Measurements from ENCODE around the gene ZFP36. TPM values are rescaled to one million over a fixed set of nuclear protein-coding genes. Genes with fewer than 3 reads are reported as not detected.

ZFP36 gene
- total and polyA plus RNA-seq, 2 donors (not counting 1 experiment from before 2014, with no cell fraction given) = 5.6 to 11.4 TPM

GRCh38 chr19:39425744-39426143 lies 19.1 kb downstream of the ZFP36 start:
- no peak for DNase-seq (ENCODE audit: low read depth in 2 of 2)
- Histone ChIP-seq H3K4me1 (ENCODE audit: control insufficient read depth, extremely low read depth, insufficient read depth, low read length) (peaks cover 12% of the 10 kb centered on the region), H3K79me2 (ENCODE audit: control insufficient read depth, insufficient read depth, low read length) (no peaks in the 10 kb centered on the region), H3K9ac (ENCODE audit: insufficient read depth, low read length) (no peak overlapping the region), H3K27ac (ENCODE audit: insufficient read depth, low read length) (no peak overlapping the region), H3K4me2 (ENCODE audit: extremely low read depth, insufficient read depth, low read length) (no peak overlapping the region), H3K4me3 (replicated peaks in 1 of 4; ENCODE audit: control extremely low read depth in 1 of 4, insufficient read depth in 1 of 4, low read depth in 3 of 4, low read length in 4 of 4) (no peak overlapping the region), H3K27me3 (ENCODE audit: control insufficient read depth, insufficient read depth, low read length) (no peaks in the 10 kb centered on the region), H4K20me1 (ENCODE audit: control insufficient read depth, extremely low read depth, insufficient read depth, low read length) (no peaks in the 10 kb centered on the region), H3K36me3 (ENCODE audit: control insufficient read depth, insufficient read depth, low read length) (peaks cover 21% of the 10 kb centered on the region), H2AFZ (ENCODE audit: low read length) (no peak overlapping the region), H3K9me3 (ENCODE audit: control insufficient read depth, insufficient read depth, low read depth, low read length) (no peaks in the 10 kb centered on the region)
- TF ChIP-seq CTCF (conservative IDR thresholded peaks at IDR 0.05 in 1 of 2, IDR thresholded peaks at IDR 0.05 in 1 of 2; ENCODE audit: low read depth in 1 of 2, low read length in 2 of 2) (no peak), EZH2 (IDR thresholded peaks at IDR 0.05; ENCODE audit: low read length, missing control alignments) (no peak)

- Histone ChIP-seq H3K4me2 (ENCODE audit: extremely low read depth, insufficient read depth, low read length) (no peak overlapping the region), H4K20me1 (ENCODE audit: control insufficient read depth, extremely low read depth, insufficient read depth, low read length) (no peaks in the 10 kb centered on the region), H3K79me2 (ENCODE audit: control insufficient read depth, insufficient read depth, low read length) (no peaks in the 10 kb centered on the region), H3K36me3 (ENCODE audit: control insufficient read depth, insufficient read depth, low read length) (peaks cover 21% of the 10 kb centered on the region), H3K27me3 (ENCODE audit: control insufficient read depth, insufficient read depth, low read length) (no peaks in the 10 kb centered on the region), H2AFZ (ENCODE audit: low read length) (no peak overlapping the region), H3K4me1 (ENCODE audit: control insufficient read depth, extremely low read depth, insufficient read depth, low read length) (peaks cover 12% of the 10 kb centered on the region), H3K4me3 (replicated peaks in 1 of 4; ENCODE audit: control extremely low read depth in 1 of 4, insufficient read depth in 1 of 4, low read depth in 3 of 4, low read length in 4 of 4) (no peak overlapping the region), H3K9me3 (ENCODE audit: control insufficient read depth, insufficient read depth, low read depth, low read length) (no peaks in the 10 kb centered on the region), H3K27ac (ENCODE audit: insufficient read depth, low read length) (no peak overlapping the region), H3K9ac (ENCODE audit: insufficient read depth, low read length) (no peak overlapping the region)
- TF ChIP-seq EZH2 (IDR thresholded peaks at IDR 0.05; ENCODE audit: low read length, missing control alignments) (no peak), CTCF (conservative IDR thresholded peaks at IDR 0.05 in 1 of 2, IDR thresholded peaks at IDR 0.05 in 1 of 2; ENCODE audit: low read depth in 1 of 2, low read length in 2 of 2) (no peak)
- DNase-seq (ENCODE audit: low read depth in 2 of 2) = no peak
Observed at GRCh38 chr19:39426170-39426569, 19.5 kb downstream of the ZFP36 start.

GRCh38 chr19:39427707-39428106 lies 21.1 kb downstream of the ZFP36 start:
- TF ChIP-seq EZH2 (IDR thresholded peaks at IDR 0.05; ENCODE audit: low read length, missing control alignments) (no peak), CTCF (conservative IDR thresholded peaks at IDR 0.05 in 1 of 2, IDR thresholded peaks at IDR 0.05 in 1 of 2; ENCODE audit: low read depth in 1 of 2, low read length in 2 of 2) (no peak)

More at GRCh38 chr19:39427707-39428106, 21.1 kb downstream of the ZFP36 start:
- Histone ChIP-seq H3K27me3 (ENCODE audit: control insufficient read depth, insufficient read depth, low read length) (no peaks in the 10 kb centered on the region), H3K4me1 (ENCODE audit: control insufficient read depth, extremely low read depth, insufficient read depth, low read length) (peaks cover 12% of the 10 kb centered on the region), H3K4me3 (replicated peaks in 1 of 4; ENCODE audit: control extremely low read depth in 1 of 4, insufficient read depth in 1 of 4, low read depth in 3 of 4, low read length in 4 of 4) (no peak overlapping the region), H3K4me2 (ENCODE audit: extremely low read depth, insufficient read depth, low read length) (no peak overlapping the region), H3K9me3 (ENCODE audit: control insufficient read depth, insufficient read depth, low read depth, low read length) (no peaks in the 10 kb centered on the region), H3K9ac (ENCODE audit: insufficient read depth, low read length) (no peak overlapping the region), H3K27ac (ENCODE audit: insufficient read depth, low read length) (peak overlapping the region; percentile 94), H3K79me2 (ENCODE audit: control insufficient read depth, insufficient read depth, low read length) (no peaks in the 10 kb centered on the region), H3K36me3 (ENCODE audit: control insufficient read depth, insufficient read depth, low read length) (peaks cover 19% of the 10 kb centered on the region), H4K20me1 (ENCODE audit: control insufficient read depth, extremely low read depth, insufficient read depth, low read length) (no peaks in the 10 kb centered on the region), H2AFZ (ENCODE audit: low read length) (no peak overlapping the region)
- no peak for DNase-seq (ENCODE audit: low read depth in 2 of 2)

Measured in fibroblast of lung (primary cell).